Neural cell (in vitro differentiated cells): ENCODE data around the gene PXDN.

Experiments
- EP300 ChIP-seq: fragments of 450-650 bp; conservative IDR thresholded peaks from 2 replicates; pipeline ENCODE4 v1.6.1; 2014; ENCODE audit warnings: antibody characterized with exemption, mild to moderate bottlenecking, moderate library complexity; ENCODE audit not compliant: poor library complexity, severe bottlenecking
- EZH2 ChIP-seq: fragments of 200-600, 300-800 bp; shearing (Covaris generic), sonication (generic); IDR thresholded peaks from 2 replicates; pipeline ENCODE4 v1.6.1; 2014; ENCODE audit warnings: antibody characterized with exemption, low read length, borderline replicate concordance, mild to moderate bottlenecking; ENCODE audit not compliant: insufficient read depth, poor library complexity, severe bottlenecking
- MXI1 ChIP-seq: fragments of 450-650 bp; conservative IDR thresholded peaks from 2 replicates; pipeline ENCODE4 v1.6.1; 2014; ENCODE audit warnings: antibody characterized with exemption, mild to moderate bottlenecking; ENCODE audit not compliant: poor library complexity, severe bottlenecking
- POLR2AphosphoS5 ChIP-seq: IDR thresholded peaks from 2 replicates; pipeline ENCODE4 v1.6.1; 2012
- RAD21 ChIP-seq: fragments of 450-650 bp; conservative IDR thresholded peaks from 2 replicates; pipeline ENCODE4 v1.6.1; 2014; ENCODE audit warnings: antibody characterized with exemption, mild to moderate bottlenecking, moderate library complexity
- SMC3 ChIP-seq: fragments of 450-650 bp; conservative IDR thresholded peaks from 2 replicates; pipeline ENCODE4 v1.6.1; 2014; ENCODE audit warnings: antibody characterized with exemption, mild to moderate bottlenecking, moderate library complexity; ENCODE audit not compliant: poor library complexity
- TF ChIP-seq, protein P1 (sequence below): fragments of 450-650 bp; IDR thresholded peaks from 2 replicates; pipeline ENCODE4 v1.5.1; 2014; ENCODE audit warnings: antibody characterized with exemption, mild to moderate bottlenecking, moderate library complexity; ENCODE audit not compliant: poor library complexity, severe bottlenecking
- TF ChIP-seq, protein P2 (sequence below): IDR thresholded peaks from 2 replicates; pipeline ENCODE4 v1.6.1; 2012; ENCODE audit warnings: borderline replicate concordance

DNA sequence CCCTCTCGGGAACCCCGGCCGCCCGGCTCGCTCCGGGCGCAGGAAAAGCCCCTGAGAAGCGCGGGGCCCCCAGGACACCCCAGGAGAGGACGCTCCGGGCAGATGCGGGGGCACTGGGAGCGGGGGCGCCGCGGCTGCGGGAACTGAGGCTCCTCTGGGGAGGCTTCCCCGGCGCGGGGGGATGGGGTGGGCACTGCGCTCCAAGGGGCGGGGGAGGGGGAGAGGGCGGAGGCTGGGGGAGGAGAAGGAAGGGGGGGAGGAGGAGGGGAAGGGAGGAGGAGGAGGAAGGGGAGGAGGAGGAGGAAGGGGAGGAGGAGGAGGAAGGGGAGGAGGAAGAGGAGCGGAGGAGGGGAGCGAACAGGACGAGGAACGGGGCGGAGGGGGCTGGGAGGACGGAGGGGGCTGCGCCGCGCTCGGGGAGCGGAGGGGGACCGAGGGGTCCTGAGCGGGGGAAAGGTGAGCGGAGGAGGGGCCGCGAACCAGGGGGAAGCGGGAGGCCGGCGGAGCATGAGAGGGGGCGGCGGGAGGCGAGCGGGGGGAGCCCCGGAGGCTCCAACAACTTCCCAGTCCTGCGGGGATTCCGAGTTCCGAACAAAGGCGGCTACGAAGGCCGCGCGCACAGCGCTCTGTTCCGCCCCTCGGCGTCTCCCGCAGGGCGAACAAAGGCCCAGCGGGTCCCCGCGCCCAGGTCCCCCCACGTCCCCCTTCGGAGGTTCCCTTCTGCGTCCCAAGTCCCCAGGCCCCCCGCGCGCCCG, 742 bp downstream of the PXDN start:
- TF ChIP-seq, protein P1, sequence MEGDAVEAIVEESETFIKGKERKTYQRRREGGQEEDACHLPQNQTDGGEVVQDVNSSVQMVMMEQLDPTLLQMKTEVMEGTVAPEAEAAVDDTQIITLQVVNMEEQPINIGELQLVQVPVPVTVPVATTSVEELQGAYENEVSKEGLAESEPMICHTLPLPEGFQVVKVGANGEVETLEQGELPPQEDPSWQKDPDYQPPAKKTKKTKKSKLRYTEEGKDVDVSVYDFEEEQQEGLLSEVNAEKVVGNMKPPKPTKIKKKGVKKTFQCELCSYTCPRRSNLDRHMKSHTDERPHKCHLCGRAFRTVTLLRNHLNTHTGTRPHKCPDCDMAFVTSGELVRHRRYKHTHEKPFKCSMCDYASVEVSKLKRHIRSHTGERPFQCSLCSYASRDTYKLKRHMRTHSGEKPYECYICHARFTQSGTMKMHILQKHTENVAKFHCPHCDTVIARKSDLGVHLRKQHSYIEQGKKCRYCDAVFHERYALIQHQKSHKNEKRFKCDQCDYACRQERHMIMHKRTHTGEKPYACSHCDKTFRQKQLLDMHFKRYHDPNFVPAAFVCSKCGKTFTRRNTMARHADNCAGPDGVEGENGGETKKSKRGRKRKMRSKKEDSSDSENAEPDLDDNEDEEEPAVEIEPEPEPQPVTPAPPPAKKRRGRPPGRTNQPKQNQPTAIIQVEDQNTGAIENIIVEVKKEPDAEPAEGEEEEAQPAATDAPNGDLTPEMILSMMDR = no peak
- TF ChIP-seq SMC3 (no peak), RAD21 (no peak), EP300 (no peak), EZH2 (no peak), POLR2AphosphoS5 (no peak), MXI1 (no peak)
- TF ChIP-seq, protein P2, sequence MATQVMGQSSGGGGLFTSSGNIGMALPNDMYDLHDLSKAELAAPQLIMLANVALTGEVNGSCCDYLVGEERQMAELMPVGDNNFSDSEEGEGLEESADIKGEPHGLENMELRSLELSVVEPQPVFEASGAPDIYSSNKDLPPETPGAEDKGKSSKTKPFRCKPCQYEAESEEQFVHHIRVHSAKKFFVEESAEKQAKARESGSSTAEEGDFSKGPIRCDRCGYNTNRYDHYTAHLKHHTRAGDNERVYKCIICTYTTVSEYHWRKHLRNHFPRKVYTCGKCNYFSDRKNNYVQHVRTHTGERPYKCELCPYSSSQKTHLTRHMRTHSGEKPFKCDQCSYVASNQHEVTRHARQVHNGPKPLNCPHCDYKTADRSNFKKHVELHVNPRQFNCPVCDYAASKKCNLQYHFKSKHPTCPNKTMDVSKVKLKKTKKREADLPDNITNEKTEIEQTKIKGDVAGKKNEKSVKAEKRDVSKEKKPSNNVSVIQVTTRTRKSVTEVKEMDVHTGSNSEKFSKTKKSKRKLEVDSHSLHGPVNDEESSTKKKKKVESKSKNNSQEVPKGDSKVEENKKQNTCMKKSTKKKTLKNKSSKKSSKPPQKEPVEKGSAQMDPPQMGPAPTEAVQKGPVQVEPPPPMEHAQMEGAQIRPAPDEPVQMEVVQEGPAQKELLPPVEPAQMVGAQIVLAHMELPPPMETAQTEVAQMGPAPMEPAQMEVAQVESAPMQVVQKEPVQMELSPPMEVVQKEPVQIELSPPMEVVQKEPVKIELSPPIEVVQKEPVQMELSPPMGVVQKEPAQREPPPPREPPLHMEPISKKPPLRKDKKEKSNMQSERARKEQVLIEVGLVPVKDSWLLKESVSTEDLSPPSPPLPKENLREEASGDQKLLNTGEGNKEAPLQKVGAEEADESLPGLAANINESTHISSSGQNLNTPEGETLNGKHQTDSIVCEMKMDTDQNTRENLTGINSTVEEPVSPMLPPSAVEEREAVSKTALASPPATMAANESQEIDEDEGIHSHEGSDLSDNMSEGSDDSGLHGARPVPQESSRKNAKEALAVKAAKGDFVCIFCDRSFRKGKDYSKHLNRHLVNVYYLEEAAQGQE = no peak
